ENCODE results near the gene NCAM2.

The NCAM2 gene

GRCh38 chr21:21114461-21114860, 116.3 kb downstream of the NCAM2 start:
- H3K27ac ChIP-seq: no peak overlapping the region
- no peak overlapping the region for H3K4me3 ChIP-seq
- no peak for TF ChIP-seq CTCF (IDR thresholded peaks at IDR 0.05)
- no peak for DNase-seq (ENCODE audit: low spot score)

DNA sequence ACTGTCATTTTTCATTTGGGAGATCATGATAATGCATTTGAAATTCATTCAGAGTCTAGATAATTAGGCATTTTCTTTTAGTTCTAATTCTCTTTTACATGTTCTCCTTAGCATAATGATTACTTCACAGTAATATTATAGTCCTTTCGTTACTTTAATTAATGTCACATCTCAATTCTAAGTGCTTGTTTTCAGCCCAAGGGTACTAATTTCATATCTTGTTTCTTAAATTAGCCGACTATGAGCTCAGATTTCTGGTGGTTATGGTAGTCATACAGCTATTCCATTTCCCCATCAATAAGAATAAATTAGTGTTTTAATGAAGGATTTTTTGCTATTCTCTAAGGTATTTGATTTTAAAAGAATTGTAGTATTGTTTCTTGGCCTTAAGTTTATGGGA, 120.9 kb downstream of the NCAM2 start:
- no peak for DNase-seq (ENCODE audit: low spot score)
- TF ChIP-seq CTCF (IDR thresholded peaks at IDR 0.05): no peak
- H3K4me3 ChIP-seq: no peak overlapping the region
- no peak overlapping the region for H3K27ac ChIP-seq

DNA sequence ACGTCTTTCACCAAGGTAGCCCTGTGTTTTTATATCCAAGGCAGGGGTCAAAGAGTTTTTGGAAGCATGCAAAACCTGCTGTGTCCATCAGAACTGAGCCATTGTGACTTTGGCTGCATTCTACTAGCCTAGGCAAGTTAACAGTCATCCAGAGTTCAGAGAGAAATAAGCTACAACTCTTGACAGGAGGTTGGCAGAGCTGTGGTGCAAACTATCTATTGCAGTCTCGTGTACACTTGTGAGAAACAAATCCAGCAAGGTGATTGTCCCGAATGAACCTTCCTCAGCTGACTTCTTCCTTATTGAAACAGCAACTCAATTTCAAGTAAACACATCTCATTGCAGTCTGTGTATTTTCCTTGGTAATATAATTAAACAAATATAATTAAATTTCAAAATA, 124.5 kb downstream of the NCAM2 start:
- H3K27ac ChIP-seq: no peak overlapping the region
- DNase-seq (ENCODE audit: low spot score): no peak
- no peak overlapping the region for H3K4me3 ChIP-seq
- no peak for TF ChIP-seq CTCF (IDR thresholded peaks at IDR 0.05)

- no peak overlapping the region for H3K27ac ChIP-seq
- no peak for TF ChIP-seq CTCF (IDR thresholded peaks at IDR 0.05)
- no peak for DNase-seq (ENCODE audit: low spot score)
- H3K4me3 ChIP-seq: no peak overlapping the region
These were observed 134.2 kb downstream of the NCAM2 start for GRCh38 chr21:21132390-21132789.

GRCh38 chr21:21137986-21138385, 139.8 kb downstream of the NCAM2 start:
- DNase-seq (ENCODE audit: low spot score): no peak
- H3K4me3 ChIP-seq: no peak overlapping the region
- H3K27ac ChIP-seq: no peak overlapping the region
- no peak for TF ChIP-seq CTCF (IDR thresholded peaks at IDR 0.05)

DNA sequence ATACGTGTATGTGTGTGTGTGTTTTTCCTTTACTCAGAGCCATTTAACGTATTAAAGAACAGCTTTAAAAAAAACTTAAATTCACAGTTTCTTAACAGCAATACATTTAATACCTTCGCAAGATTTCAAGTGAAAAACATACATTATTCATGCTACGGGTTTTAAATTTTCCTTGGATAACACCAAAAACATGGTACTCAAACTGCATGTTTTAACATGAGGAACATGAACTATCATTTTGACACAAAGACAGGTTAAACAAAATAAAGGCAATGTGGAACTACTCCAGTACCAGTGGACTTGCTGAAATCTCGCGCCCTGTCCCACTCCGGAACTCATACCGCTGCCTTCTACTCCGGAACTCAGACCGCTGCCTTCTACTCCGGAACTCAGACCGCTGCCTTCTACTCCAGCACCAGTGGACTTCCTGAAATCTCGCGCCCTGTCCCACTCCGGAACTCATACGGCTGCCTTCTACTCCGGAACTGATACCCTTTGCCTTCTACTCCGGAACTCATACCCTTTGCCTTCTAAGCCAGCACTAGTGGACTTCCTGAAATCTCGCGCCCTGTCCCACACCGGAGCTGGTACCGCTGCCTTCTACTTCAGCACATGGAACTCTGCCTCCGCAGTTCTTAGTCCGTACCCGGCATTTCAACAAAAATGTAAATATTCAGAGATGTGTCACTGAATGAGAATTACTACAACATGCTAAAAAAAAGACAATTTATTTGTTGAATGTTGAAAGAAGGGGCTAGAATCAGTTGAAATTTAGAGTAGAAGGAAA, 148.6 kb downstream of the NCAM2 start:
- no peak for DNase-seq (ENCODE audit: low spot score)
- no peak overlapping the region for H3K27ac ChIP-seq
- H3K4me3 ChIP-seq: no peak overlapping the region
- TF ChIP-seq CTCF (IDR thresholded peaks at IDR 0.05): no peak

GRCh38 chr21:21147374-21147745, 149.2 kb downstream of the NCAM2 start:
- no peak overlapping the region for H3K4me3 ChIP-seq
- no peak overlapping the region for H3K27ac ChIP-seq
- no peak for TF ChIP-seq CTCF (IDR thresholded peaks at IDR 0.05)
- no peak for DNase-seq (ENCODE audit: low spot score)

All from coronary artery (tissue), 2 donors.